ENCODE measurements around the gene ADAMTS18. TPM values are rescaled to one million over a fixed set of nuclear protein-coding genes. Genes with fewer than 3 reads are reported as not detected.
"Not testable (repeated sequence)": the region's sequence is repeated elsewhere in the genome, so short reads cannot be mapped to it uniquely, and the experiment has no call there.

The ADAMTS18 gene
- total RNA-seq, 2 experiments from 2014 or later: not detected

GRCh38 chr16:77277571-77277970, 157.3 kb downstream of the ADAMTS18 start:
- H2AFZ ChIP-seq (ENCODE audit: low read length): no peak overlapping the region
- TF ChIP-seq CTCF (conservative IDR thresholded peaks at IDR 0.05; ENCODE audit: low read length) (no peak), EZH2phosphoT487 (IDR thresholded peaks at IDR 0.05; ENCODE audit: borderline replicate concordance, low read depth, low read length) (no peak)
- DNase-seq (ENCODE audit: low spot score): no peak
- no peak overlapping the region for H3K4me2 ChIP-seq (ENCODE audit: low read length)
- no peak overlapping the region for H3K27ac ChIP-seq (ENCODE audit: low read depth, low read length, poor library complexity, severe bottlenecking)
- no peaks in the 10 kb centered on the region for H3K79me2 ChIP-seq (ENCODE audit: insufficient read depth, low read depth, low read length)
- no peaks in the 10 kb centered on the region for H3K9me3 ChIP-seq (ENCODE audit: low read length)
- H3K9me2 ChIP-seq (ENCODE audit: insufficient read depth, low read length): no peaks in the 10 kb centered on the region; the same call in 1 of the 2 replicates
- CTCF ChIA-PET (ENCODE audit: unreplicated experiment): no interaction called here
- no TSS peak for BruUV-seq (replicated peaks)
- POLR2A ChIA-PET: interaction anchor here (0.6 to 0.9 kb wide), 3 partner anchors 10 to 296 kb away, joined by 3 read pairs; no protein-coding TSS in a partner anchor
- no peaks in the 10 kb centered on the region for H3K36me3 ChIP-seq (ENCODE audit: insufficient read depth, low read length)
- no peaks in the 10 kb centered on the region for H4K20me1 ChIP-seq (ENCODE audit: insufficient read depth, low read length)
- H3K4me1 ChIP-seq (ENCODE audit: insufficient read depth, low read length, poor library complexity, severe bottlenecking): no peaks in the 10 kb centered on the region
- intact Hi-C loops (cut with micrococcal nuclease; ENCODE audit: unreplicated experiment): no loop called here
- no peak overlapping the region for H3K4me3 ChIP-seq (ENCODE audit: low read depth, low read length, poor library complexity, severe bottlenecking)

- BruUV-seq (replicated peaks): no TSS peak
- Histone ChIP-seq H3K27ac (ENCODE audit: low read depth, low read length, poor library complexity, severe bottlenecking) (no peak overlapping the region), H3K36me3 (ENCODE audit: insufficient read depth, low read length) (no peaks in the 10 kb centered on the region), H3K4me2 (ENCODE audit: low read length) (no peak overlapping the region), H4K20me1 (ENCODE audit: insufficient read depth, low read length) (no peaks in the 10 kb centered on the region), H3K9me3 (ENCODE audit: low read length) (no peaks in the 10 kb centered on the region), H2AFZ (ENCODE audit: low read length) (no peak overlapping the region), H3K9me2 (ENCODE audit: insufficient read depth, low read length) (no peaks in the 10 kb centered on the region; the same call in 1 of the 2 replicates), H3K79me2 (ENCODE audit: insufficient read depth, low read depth, low read length) (no peaks in the 10 kb centered on the region), H3K4me1 (ENCODE audit: insufficient read depth, low read length, poor library complexity, severe bottlenecking) (no peaks in the 10 kb centered on the region), H3K4me3 (ENCODE audit: low read depth, low read length, poor library complexity, severe bottlenecking) (no peak overlapping the region)
- POLR2A ChIA-PET: interaction anchor here (0.8 to 0.9 kb wide), 2 partner anchors 9 to 23 kb away, joined by 3 read pairs; no protein-coding TSS in a partner anchor
- TF ChIP-seq EZH2phosphoT487 (IDR thresholded peaks at IDR 0.05; ENCODE audit: borderline replicate concordance, low read depth, low read length): no peak
- no peak for TF ChIP-seq CTCF (conservative IDR thresholded peaks at IDR 0.05; ENCODE audit: low read length)
- CTCF ChIA-PET (ENCODE audit: unreplicated experiment): interaction anchor here (0.6 kb wide), 2 partner anchors 38 to 957 kb away, joined by 3 read pairs; no protein-coding TSS in a partner anchor
- intact Hi-C loops (cut with micrococcal nuclease; ENCODE audit: unreplicated experiment): no loop called here
- DNase-seq (ENCODE audit: low spot score): no peak
These were observed 157.7 kb downstream of the ADAMTS18 start for GRCh38 chr16:77277141-77277540.

GRCh38 chr16:77276661-77277060, 158.2 kb downstream of the ADAMTS18 start:
- Histone ChIP-seq H3K27ac (ENCODE audit: low read depth, low read length, poor library complexity, severe bottlenecking) (no peak overlapping the region), H3K36me3 (ENCODE audit: insufficient read depth, low read length) (no peaks in the 10 kb centered on the region), H3K9me2 (ENCODE audit: insufficient read depth, low read length) (no peaks in the 10 kb centered on the region; the same call in 1 of the 2 replicates), H3K79me2 (ENCODE audit: insufficient read depth, low read depth, low read length) (no peaks in the 10 kb centered on the region), H2AFZ (ENCODE audit: low read length) (no peak overlapping the region), H3K4me2 (ENCODE audit: low read length) (no peak overlapping the region), H3K4me1 (ENCODE audit: insufficient read depth, low read length, poor library complexity, severe bottlenecking) (no peaks in the 10 kb centered on the region), H3K4me3 (ENCODE audit: low read depth, low read length, poor library complexity, severe bottlenecking) (no peak overlapping the region), H4K20me1 (ENCODE audit: insufficient read depth, low read length) (no peaks in the 10 kb centered on the region), H3K9me3 (ENCODE audit: low read length) (no peaks in the 10 kb centered on the region)
- TF ChIP-seq EZH2phosphoT487 (IDR thresholded peaks at IDR 0.05; ENCODE audit: borderline replicate concordance, low read depth, low read length) (no peak), CTCF (conservative IDR thresholded peaks at IDR 0.05; ENCODE audit: low read length) (no peak)
- DNase-seq (ENCODE audit: low spot score): no peak
- ChIA-PET CTCF (ENCODE audit: unreplicated experiment) (interaction anchor here (0.6 kb wide), 2 partner anchors 38 to 957 kb away, joined by 3 read pairs; no protein-coding TSS in a partner anchor), POLR2A (interaction anchor here (0.6 to 0.9 kb wide), 2 partner anchors 9 to 22 kb away, joined by 3 to 4 read pairs; no protein-coding TSS in a partner anchor)
- BruUV-seq (replicated peaks): no TSS peak
- intact Hi-C loops (cut with micrococcal nuclease; ENCODE audit: unreplicated experiment): no loop called here

- H3K79me2 ChIP-seq (ENCODE audit: insufficient read depth, low read depth, low read length); H3K4me2 ChIP-seq (ENCODE audit: low read length); H2AFZ ChIP-seq (ENCODE audit: low read length); H3K27ac ChIP-seq (ENCODE audit: low read depth, low read length, poor library complexity, severe bottlenecking); intact Hi-C loops (cut with micrococcal nuclease; ENCODE audit: unreplicated experiment); H3K9me2 ChIP-seq (ENCODE audit: insufficient read depth, low read length); CTCF ChIA-PET (ENCODE audit: unreplicated experiment); DNase-seq (ENCODE audit: low spot score); H3K36me3 ChIP-seq (ENCODE audit: insufficient read depth, low read length); H4K20me1 ChIP-seq (ENCODE audit: insufficient read depth, low read length); BruUV-seq (replicated peaks); H3K9me3 ChIP-seq (ENCODE audit: low read length); POLR2A ChIA-PET; H3K4me3 ChIP-seq (ENCODE audit: low read depth, low read length, poor library complexity, severe bottlenecking); H3K4me1 ChIP-seq (ENCODE audit: insufficient read depth, low read length, poor library complexity, severe bottlenecking): not testable (repeated sequence)
These were observed 159.5 kb downstream of the ADAMTS18 start for GRCh38 chr16:77275303-77275702.

All from OCI-LY7 (cell line).